OCI-M1 (cell line): ENCODE data around the gene AMBP.
A peak's percentile ranks its signal among the peaks of the same experiment; 100 is the strongest.
"Not testable (repeated sequence)": the region's sequence is repeated elsewhere in the genome, so short reads cannot be mapped to it uniquely, and the experiment has no call there.

Source experiments
- DNase-seq: peaks from one replicate; lab custom pipeline; 2025; lab: John Stamatoyannopoulos, UW

The AMBP gene

DNA sequence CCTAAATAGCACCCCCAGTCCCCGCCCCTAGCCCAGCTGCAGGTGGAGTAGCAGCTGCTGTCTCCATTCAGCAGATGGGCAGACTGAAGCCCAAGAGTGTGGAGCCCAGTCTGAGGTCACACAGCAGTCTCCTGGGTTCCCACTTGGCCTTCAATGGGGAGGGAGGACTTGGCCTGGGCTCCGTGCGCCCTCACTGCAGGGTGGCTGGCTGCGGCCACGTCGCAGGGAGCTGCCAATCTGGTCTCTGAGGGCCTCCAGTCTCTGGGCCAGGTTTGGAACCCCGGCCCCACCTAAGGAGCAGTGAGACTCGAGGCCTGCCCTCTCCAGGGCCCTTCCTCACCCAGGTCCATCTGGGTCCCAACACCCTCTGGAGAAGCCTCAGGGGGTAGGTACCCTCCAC is 13.6 kb upstream of the AMBP start:
- no peak for DNase-seq

DNA sequence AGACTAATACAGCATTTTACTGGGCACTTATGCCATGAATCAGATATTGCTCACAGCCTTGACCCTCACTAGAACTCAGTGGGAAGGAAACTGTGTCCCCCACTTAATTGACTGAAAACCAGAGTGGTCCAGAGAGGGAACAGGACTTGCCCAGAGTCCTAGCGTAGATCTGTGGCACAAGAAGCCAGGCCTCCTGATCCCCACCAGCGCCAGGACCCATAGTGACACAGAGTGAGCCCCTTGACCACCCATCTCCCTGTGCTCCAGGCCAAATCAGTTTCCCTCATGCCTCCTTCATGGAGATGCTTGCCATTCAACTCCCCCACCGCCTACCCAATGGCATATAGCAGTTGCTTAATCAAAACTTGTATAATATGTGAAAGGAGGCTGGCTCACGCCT is 12.7 kb upstream of the AMBP start:
- no peak for DNase-seq

DNA sequence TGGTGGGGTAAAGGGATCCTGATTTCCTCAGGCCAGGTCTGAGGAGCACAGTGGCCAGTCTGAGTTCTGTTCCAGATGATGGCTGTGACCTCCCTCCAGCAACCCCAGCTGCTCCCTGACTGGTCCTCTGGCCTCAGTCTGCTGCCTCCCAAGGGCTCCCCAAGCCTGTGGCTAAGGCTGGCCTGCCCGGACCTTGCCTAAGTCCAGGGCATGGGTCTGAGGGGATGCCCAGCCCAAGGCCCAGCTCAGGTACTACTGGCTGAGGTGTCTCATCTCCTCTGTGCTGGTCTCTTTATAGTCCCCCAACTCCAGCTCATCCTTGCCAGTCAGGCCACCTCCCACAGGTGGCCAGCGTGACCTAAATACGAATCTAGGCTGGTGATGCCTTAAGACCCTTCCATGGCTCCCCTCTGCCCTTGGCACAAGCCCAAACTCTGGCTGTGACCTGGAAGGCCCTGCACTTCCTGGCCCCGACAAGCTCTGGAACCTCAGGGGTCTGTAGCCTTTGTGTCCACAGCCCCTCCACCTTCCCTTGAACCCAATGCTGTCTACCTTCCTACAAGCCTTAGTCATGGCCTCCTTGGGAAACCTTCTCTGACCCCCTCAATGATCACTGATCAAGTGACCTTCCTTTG is 11.2 kb upstream of the AMBP start:
- DNase-seq: no peak

DNA sequence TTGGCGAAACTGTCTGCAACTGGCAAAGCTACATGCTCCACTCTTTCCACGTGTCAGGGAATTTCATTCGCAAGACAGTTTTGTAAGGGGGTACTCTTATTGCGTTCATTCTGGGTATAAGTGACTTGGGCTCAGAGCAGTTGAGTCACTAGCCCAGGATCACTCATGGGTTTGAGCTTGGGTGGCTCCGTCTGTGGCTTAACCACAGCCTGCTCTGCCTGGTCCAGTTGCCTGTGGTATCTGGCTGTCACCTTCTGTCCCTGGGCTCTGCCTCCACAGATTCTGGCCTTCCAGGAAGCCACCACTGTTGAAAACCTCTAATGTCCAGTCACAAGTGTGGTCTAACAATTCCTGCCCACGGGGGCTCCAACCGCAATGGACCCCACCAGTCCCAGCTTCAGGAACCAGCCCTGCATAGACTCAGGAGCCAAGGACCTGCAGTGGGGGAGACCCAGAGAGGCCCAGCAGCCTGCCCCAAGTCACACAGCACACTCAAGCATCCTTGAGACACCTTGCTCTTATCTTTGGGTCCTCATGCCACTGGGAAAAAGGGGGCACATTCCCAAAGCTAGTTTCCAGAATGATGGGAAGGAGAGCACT is 10.6 kb upstream of the AMBP start:
- DNase-seq: no peak

DNA sequence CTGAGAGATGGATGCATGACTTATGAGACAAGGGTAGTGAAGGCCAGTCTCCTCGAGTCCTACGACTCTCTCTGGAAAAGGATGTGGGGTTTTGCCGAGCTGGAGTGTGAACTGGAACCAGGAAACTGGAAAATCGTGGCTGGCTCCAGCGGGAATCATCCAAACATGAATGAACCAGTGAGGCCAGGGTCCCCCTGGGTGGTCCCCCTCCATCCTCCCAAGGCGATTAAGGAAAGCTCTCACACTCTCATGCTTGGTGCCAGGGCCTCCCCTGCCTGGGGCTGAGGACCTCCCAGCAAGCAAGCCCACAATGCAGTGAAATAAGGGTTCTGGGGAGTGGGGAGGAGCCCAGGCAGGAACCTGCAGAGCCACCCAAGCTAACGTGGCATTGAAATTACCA is 9.6 kb upstream of the AMBP start:
- DNase-seq: no peak

DNA sequence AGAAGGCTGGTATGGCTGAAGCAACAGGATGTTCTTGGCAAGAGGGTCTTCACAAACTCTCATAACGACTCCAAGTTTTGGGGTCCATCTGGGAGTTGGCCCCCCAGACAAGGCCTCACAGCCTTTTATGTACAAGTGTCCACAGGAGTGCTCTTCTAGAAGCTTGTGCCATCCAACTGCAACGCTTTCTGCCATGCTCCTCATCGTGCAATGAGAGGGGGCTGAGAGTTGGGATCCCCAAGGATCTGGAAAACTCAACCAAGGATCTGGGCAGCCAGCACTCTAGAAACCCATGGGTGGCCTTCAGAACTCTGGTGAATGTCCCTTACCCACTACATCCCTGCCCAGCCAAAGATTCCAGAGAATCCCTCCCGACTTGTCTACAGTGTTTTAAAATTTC is 8.5 kb upstream of the AMBP start:
- DNase-seq: no peak

DNA sequence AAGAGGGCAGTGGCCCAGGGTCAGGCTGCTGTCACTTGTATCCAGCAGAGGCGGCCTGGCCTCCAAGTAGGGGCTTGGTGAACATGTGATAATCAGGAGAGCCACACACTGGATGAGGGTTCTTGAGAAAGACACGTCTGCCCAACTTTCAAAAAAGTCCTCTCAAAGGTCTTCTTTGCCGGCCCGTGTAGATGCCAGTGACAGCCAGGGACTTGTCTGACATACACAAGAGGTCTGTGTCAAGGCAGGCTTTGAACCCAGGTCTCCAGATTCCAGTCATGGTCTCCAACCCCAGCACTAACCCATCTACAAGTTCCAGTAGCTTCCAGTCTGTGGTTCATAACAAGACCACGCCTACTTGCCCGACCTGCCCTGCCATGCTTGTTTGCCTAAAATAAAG is 7.9 kb upstream of the AMBP start:
- DNase-seq: no peak

DNA sequence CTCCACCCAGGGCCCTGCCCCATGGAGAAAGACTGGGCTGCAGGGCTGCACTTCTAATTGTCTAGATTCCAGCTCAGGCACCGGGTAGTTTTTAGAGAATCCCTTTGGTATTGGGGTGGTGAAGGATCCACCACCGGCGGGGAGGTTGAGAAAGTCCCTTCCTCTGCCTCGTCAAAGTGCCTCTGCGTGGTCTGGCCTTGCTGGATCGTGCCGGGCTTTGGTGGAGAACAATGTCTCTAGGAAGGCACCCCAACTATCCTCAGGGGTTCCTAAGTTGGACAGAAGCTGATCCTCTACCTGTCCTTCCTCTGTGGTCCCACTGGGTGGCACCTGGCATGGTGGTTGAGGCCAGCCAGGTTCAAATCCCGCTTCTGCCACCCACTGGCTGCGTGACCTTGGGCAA is 7.3 kb upstream of the AMBP start:
- DNase-seq: no peak

DNA sequence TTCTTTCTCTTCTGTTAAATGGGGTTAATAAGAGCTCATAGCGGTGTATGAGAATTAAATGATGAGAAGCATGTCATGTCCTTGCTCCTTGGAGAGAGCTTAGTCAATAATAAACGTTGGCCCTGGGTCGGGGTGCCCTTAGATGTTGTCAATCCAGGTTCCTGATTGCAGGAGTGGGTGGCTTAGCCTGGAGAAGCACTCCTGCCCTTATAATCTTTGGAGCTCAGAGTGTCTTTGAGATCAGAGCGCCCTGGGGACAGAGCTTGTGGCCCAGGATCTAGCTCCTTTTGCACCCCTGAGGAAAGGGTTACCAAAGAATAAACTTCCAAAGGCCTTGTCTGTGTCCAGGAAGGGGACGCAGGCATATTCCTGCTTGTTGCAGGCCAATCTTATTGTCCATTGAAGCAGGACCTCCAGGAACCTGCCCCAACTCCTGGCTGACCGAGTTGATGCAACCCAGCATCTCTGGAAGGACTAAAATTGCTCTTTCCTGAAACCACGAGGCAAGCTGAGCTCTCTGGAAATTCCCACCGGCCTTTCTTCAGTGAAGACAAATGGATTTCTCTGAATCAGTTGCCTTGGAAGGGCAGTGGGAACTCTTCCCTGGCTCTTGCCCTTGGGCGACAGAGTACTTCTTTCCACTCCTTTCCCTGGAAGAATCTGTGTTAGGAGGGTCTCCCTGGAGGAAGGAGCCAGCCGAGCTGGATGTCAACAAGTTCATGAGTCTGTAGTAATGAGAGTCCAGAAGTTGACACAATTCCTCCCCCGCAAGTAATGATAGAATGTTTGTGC is 6.4 kb upstream of the AMBP start:
- DNase-seq: no peak

DNA sequence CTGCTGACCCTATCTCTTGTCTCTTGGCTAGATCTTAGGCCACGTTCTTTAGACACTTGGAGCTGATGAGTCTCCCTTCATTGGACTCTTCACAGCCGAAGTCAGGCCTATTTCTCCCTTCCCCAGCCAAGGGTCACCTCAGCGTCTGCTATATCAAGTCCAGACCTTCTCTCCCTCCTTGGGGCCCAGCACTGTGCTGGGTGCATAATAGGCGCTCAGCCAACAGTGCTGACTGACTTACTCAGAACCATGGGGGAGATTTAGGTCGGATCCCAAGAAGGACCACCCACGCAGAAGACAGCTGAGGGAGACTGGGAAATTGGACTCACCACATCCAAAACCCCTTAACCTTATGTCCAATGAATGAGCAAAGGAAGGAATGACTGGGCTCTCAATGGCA is 5.6 kb upstream of the AMBP start:
- no peak for DNase-seq

DNA sequence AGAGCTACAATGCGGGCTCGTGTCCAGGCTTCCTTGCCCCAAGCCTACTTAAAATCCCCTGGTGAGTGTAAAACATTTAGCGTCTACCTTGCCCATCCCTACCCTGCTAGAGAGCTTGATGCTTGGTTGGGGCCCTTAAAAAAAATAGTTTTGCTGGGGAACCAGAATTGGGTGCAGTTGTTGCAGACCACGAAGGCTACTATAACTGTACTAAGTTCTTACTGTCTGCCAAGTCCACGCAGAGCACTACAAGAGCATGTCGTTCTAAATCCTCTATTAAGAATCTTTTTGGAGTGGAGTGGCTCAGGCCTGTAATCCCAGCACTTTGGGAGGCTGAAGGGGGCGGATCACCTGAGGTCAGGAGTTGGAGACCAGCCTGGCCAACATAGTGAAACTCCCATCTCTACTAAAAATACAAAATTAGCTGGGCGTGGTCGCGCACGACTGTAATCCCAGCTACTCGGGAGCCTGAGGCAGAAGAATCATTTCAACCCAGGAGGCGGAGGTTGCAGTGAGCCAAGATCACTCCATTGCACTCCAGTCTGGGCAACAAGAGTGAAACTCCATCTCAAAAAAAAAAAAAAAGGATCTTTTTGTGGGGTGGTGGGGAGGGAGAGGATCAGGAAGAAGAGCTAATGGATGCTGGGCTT is 4.8 kb upstream of the AMBP start:
- not testable (repeated sequence) for DNase-seq

DNA sequence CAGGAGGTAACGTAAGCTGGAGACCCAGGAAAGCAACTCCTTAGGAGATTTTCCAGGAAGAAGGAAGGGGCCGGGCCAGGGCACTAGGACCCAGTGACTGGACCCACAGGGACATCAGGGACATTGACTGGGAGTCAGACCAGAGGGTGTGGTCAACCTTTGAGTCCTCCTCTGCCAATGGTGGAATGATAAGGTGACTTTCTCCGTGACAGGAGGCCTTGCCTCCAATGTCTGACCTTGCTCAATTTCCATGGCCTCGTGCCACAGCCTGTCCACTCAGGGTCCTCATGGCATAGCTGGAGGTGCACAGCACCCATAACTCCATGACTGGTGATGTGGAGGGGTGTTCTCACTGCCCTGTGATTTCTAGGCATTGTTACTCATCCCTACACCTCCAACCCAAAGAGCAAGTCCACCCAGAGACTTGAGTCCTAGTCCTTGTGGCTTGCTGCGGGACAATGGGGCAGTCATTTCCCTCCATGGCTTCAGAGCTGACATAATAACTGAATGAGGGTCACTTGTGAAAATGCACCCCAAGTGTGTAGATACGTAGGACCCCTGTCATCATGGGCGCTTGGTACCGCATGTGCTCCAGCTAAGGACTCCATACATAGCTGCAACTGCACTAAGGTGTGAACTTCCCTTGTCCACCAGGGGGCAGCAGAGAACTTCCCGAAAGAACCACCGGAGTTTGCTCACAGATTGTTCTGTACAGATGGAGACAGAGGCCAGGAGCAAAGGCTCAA is 4.1 kb upstream of the AMBP start:
- DNase-seq: peak; percentile 89

DNA sequence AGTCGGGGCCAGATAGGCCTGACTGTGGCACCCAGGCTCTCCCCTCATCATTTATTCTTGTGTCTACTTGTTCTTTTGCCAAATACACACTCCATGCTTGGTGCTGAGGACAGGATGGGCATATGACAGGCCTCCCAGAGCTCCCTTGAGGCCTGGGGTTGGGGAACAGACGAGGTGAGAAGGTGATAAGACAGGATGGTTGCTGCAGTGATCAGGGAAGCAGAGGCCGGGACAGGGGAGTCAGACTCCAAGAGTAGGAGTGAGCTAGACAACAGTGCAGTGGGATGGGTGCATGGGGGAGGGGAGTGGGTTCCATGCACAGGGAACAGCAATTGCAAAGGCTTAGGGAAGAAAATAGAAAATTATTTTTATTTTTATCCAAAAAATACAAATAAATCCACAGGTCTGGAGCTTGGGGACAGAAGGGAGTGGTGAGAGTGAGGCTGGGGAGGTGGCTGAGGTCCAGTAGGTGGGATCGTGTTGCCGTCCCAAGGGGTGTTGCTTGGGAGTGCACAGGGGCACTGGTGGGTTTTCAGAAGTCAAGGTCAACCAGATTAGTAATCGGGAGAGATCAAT is 3.4 kb upstream of the AMBP start:
- DNase-seq: no peak

DNA sequence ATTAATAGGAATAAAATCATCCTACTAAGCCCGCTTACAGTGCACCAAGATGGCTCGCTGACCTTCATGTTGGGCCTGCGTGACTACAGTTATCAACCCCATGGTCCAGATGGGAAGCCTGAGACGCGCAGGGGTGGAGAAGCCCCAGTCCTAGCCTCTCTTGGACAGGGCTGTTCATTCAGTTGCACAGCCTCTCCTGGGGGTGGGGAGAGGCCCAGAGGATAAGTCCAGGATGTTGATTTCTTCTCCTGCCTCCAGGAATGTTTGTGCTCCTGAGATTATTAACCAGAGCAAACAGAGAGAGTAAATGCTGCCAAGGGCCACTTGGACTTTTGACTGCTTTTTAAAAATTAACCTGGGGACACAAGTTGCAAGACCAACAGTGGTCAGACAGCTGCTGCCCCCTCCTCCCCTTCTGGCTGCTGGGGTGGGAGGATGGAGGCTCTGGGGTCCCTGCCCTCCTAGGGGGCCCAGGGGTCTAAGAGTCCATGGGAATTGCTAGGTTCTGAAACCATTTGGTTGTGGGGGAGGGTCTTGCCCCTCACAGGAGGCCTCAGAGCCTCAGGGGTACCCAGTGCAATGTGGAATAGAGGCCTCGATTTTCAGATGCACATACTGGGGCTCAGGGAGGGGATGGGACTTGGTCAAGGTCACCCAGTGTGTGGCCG is 2.8 kb upstream of the AMBP start:
- no peak for DNase-seq

DNA sequence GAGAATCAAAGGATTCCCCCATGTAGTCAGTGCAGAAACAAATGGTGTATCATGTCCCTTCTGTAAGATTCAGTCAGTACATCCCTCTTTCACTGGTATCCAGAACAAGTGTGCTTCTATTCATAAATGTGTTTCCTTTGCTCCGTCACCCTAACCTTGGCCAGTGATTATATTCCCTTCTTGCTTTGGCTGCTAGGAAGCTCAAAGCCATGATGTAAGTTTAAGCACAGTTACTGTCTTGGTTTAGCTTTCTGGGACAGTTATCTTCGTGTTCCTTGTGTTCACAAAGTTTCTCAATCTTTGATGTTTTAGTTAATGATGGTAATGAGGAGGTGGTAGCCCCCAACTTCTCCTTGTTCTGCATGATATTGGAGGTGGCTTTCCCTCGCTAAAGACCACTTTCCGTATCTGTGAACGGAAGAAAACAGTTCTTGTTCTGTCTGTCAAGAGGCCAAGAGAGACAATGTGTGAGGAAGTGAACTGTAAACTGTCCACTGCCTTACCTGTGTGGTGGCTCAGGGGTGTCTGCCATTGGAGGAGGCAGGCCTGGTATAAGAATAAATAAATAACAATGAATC is 2.2 kb upstream of the AMBP start:
- no peak for DNase-seq

DNA sequence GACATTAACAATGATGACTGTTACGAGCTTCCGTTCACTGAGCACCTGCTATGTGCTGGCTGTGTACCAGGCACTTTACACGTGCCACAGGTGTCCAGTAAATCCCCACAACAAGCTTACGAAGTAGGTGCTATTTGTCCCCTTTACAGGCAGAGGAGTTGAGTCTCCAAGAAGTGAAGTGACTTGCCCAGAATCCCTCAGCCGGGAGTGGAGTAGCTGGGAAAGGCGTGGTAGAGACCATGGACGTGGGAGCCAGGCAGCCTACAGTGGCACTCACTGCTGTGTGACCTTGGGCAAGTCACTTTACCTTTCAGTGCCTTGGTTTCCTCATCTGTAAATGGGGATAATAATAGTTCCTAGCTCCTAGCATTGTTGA is 669 bp upstream of the AMBP start:
- DNase-seq: no peak

DNA sequence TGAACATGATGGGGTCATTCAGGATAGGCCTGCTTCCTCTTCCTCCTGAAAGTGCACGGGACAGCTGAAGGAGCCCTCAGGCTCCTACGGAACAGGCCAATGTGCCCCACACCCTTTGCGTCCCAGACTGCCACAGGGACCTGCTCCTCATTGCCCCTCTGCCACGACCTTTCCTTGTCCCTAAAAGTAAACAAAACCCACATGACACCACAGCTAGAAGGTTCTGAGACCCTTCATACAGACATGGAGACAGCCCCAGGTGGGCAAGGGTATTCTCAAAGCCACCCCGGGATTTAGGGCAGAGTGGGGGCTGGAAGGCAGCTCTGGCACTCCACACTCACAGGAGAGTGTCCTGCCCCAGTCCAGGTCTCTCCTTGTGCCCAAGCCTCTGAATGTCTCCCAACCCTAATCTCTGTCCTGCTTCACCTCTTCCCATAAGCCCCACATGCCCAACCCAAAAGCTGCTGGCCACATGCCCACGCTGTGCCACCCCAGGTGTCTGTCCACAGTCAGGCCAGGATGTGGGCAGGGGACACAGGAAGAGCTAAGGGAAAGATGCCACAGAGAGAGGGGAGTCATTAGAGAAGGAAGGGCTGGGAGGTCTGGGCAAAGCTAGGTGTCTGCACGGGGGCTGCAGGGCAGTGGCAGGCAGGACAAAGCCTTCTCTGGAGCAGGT is 800 bp downstream of the AMBP start:
- no peak for DNase-seq

DNA sequence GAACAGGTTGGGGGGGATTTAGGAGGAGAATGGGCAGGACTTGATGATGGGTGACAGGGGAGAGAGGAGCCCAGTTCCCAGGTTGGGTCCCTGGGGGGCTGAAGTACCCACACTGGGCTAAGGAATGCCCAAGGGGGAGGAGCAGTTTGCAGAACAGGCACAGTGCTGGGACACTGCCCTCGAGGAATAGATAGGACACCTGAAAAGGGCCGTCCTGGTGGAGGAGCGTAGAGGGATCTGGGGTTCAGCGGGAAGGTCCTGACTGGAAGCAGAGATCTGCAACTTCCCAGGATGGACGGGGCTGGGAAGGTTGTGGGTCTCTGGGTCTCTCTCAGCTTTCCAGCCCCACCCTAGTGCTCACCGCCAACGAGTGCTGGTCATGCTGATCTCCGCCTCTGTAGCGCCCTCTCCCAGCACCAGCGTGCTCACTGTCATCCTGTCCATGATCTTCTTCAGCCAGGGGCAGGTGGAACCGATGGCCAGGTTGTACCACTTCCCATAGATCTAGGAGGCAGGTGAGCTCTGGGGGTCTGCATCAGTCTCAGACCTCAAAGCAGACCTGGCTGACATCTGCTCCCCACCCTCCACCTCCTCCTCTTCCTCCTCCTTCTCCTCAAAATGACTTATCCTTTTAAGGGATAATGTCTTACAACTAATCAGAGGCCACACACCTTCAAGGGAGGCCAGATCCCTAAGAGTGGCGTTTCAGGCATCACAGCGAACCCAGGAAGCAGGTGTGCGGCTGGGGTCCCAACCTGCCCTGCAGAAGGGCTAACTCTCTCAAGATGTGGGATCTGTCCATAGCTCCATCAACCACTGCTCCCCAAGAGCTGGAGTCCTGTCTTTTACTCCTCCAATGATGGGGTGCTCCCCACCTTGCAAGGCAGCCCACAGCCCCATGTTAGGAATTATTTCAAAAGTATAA is 1.6 kb downstream of the AMBP start:
- no peak for DNase-seq

DNA sequence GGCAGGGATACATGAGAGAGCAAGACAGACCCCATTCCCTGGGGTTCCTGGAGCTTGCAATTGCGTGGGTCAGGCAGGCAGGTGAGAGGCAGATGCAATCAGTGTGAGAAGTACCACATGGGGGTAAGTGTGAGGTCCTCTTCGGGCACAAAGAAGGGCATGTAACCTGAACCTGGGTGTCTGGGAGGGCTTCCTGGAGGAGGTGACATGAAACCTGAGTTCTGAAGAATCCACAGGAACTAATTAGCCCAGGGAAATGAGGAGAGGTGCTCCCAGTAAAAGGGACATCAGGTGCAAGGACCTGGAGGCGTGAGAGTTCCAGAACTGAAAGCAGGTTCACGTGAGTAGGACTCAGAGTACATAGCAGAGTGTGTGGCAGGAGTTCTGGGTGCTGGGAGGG is 2.5 kb downstream of the AMBP start:
- no peak for DNase-seq
